Caki2 (cell line): ENCODE measurements around the gene TRPM5. TPM values are rescaled to one million over a fixed set of nuclear protein-coding genes. Genes with fewer than 3 reads are reported as not detected.

ENCODE experiments used
- DNase-seq: peaks from one replicate; pipeline ENCODE4 v3.0.0-alpha.2; 2015; ENCODE audit warnings: low read depth
- in situ Hi-C: cut with HindIII; loops from 2 replicates; pipeline ENCODE4 v1.10.0; 2016; ENCODE audit warnings: low sequenced_read_pairs, low pct_unique_long_range_greater_than_20kb, mixed read lengths
- total RNA-seq: library from RNA; depleted of rRNA; stranded (reverse); fragments of >200 nt; shearing (Covaris generic); gene quantifications from 2 replicates; pipeline ENCODE4 v1.2.3, GENCODE V29; 2014; ENCODE audit warnings: low replicate concordance

The TRPM5 gene
- total RNA-seq, 1 experiment from 2014 or later, result not detected

DNA sequence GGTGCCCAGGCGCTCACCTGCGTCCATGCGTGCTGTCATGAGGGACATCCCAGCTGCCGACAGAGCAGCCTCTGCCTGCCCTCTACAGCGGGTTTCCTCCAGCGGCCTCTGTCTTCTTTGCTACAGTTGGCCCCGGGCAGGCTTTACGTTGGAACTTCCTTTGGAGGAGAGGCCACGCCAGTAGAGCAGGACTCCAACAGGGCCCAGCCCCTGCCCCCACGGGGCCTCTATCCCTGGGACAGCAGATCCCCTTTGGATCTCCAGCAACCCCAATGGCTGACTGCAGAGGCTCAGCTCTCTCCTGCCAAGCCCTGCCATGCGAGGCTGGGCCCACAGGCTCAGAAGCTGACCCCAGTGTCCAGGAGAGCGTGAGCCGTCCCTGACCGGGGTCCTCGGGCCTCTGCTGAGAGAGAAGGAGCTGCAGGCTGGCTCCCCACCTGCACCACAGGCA is 12.1 kb downstream of the TRPM5 start:
- in situ Hi-C loops, result no loop called here
- no peak for DNase-seq

- DNase-seq, result no peak
- in situ Hi-C loops, result no loop called here
Observed at GRCh38 chr11:2431395-2431794, 12.9 kb downstream of the TRPM5 start.

GRCh38 chr11:2428322-2428795 is 16.0 kb downstream of the TRPM5 start:
- in situ Hi-C loops, result no loop called here
- DNase-seq, result peak; percentile 14

DNA sequence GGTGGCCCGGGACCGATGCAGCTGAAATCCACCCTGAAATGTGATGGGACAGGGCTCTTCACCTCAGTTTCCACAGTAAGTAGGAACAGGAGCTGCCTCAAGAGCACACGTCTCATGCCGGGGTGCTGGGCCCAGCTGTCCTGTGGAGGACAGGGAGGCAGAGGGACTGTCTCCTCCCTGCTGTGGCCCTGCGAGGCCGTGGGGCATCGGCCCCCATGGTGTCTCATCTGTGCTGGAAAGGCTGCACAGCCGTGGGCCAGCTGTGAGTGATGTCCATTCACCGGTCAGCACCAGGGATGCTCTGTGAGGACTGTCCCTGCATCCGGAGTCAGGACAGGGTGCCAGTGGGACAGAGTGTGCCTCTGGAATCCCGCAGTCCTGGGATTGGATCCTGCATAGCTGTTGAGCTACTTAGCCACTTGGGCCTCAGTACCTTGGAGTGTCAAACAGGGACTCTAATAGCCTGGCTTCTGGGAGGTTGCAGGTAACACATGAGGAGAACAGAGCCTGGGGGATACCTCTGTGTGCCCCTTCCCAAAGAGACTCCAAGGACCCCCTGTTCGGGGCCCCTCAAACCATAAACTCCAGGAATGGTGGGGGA is 16.5 kb downstream of the TRPM5 start:
- DNase-seq, result no peak
- in situ Hi-C loops, result no loop called here

DNA sequence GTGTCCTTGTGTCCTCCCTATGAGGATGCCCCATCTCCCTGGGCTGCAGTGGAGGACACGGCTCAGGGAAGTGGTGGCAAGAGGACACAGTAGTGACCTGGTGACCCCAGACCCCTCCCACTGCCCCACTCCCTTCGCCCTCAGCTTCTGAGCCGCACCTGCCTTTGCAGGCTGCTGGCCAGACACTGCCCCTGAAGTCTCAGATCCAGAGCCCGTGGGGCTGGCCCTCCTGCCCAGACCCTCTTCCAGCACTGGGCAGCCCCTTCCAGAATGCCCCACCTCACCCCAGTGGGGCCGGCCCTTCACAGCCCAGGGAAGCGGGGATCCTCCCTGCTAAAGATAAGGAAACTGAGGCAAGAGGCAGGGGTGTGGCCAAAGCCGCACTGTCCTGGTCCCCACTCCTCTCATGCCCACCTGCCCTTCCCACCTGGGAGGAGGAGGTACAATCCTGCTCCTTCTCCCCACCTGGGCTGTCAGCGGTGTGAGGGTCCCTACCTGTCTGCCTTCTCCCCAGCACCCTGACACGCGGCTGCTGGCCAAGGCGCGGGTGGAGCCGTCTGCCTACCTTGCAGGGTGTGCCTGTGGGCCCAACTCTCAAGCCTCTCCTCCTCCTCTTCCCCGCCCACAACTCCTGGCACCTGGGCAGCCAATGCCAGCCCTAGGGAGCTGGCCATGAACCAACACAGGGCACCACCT is 17.3 kb downstream of the TRPM5 start:
- no peak for DNase-seq
- in situ Hi-C loops, result no loop called here

DNA sequence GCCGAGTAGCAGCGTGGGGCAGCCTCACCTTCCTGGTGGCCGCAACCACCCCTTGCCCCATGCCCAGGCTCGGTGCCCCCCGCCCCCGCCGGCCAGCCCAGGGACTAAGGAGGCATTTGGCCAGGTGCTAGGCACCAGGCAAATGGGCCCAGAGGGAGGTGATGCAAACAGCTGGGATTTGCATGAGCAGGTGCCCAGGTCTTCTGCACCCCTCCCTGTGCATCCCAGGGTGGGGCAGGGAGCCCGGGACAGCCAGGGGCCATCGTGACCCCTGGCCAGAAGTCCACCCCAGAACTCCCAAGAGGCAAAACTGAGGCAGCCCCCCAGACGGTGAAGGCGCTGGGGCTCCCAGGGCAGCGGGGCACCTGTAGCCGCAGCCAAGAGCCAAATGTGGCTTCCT is 18.1 kb downstream of the TRPM5 start:
- DNase-seq, result no peak
- in situ Hi-C loops, result no loop called here

- DNase-seq, result no peak
- in situ Hi-C loops, result no loop called here
Observed at GRCh38 chr11:2425506-2425905, 18.8 kb downstream of the TRPM5 start.

GRCh38 chr11:2424811-2425495 is 19.4 kb downstream of the TRPM5 start:
- DNase-seq, result no peak
- in situ Hi-C loops, result no loop called here

DNA sequence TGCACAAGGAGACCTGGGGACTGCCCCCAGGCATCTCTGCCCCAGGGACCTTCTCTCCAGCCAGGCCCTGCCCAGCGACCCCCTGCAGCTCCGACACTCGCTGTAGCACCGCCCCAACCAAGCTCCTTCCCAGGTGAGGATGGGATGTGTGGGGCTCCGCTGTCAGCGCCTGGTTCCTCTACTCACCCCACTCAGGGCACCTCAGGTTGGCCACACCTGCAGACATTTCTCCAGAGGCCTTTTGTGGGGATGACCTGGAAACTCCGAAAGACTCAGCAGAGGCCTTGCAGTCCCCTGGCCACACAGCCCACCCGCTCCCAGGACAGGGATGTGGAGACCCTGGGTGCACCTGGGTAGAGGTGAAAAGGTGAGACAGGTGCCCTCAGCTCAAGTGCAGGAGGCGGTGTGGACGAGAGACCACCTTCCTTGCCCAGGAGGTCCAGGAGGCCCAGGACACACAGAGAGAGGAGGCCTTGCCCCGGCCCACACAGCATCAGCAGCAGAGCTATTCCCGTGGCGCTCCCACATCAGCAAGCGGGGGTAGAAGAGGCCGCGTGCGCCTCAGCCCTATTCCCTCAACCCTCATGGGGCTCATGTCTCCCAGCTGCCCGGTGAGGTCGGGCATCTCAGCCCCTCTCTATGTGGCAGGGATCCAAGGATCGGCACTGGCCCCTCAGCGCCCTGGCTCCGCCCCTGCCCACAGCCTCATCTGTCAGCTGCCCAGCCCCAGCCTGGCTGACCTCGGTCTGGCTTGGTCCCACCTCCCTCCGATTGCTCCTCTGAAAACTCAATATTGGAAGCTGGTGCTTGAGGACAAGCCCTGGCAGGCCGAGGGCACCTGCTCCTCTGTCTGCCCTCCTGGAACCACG is 20.9 kb downstream of the TRPM5 start:
- no peak for DNase-seq
- in situ Hi-C loops, result no loop called here

DNA sequence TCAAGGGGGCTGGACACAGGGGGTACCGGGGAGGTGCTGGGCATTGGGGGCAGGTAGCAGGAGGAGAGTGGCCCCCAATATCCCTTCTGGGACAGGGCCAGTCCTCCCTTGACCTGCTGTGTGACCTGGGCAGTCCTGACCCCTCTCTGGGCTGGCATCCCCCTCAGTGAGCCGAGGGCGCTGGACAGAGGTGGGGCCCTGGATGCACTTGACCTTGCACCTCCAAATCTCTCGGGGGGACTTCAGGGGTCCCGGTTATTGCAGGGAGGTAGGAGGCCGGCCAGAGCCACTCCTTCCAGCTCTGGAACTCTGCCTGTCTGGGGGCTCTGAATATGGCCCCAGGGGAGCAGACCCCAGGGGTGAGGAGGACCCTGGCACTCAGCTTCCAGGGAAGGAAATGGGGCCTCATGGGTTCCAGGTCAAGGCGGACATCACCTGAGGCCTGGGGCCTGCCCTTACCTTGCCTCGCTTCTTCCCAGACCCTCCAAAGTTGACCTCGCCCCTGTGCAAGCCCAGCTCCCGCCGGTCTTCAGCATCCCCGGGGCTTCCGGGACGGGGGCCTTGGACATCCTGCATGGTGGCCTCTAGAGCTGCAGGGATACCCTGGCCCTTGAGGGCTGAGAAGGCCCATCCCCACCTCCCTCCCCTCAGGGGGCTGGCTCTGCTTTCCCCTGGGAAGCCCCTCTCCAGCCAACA is 21.7 kb downstream of the TRPM5 start:
- in situ Hi-C loops, result no loop called here
- DNase-seq, result no peak

GRCh38 chr11:2421996-2422395 is 22.3 kb downstream of the TRPM5 start:
- in situ Hi-C loops, result no loop called here
- DNase-seq, result no peak

DNA sequence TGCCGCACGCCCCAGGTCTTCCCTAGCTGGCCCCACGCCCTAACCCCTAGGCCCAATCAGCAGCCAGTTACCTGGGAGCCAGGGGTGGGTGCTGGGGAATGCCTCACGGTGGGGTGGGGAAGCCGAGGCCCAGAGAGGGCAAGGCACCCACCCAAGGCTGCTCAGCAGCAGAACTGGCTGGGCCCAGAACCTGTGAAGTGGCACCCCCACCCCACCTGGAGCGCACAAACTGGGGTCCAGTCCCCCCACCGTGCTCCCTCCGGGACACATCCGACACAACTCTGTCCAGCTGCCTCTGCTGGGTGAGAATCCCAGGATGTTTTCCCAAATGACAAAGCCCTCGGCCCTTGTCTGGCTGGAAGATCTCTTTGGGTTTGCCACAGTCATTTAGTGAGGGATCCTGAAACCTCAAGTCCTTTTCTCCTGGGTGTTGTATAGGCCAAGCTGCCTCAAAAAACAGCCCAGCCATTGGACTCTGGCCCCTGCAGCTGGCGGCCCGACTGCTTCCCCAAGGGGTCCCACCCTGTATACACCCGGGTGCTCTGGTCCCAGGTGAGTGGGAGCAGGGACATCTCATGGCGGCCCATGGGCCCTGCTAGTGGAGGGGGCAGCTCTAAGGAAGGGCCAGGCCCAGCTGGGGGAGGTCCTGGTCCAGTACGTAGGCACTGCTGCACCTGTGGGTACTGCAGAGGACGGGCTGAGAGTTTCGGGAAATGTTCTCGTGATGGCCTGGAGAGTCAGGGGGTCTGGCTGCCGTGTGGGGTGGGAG is 22.9 kb downstream of the TRPM5 start:
- in situ Hi-C loops, result no loop called here
- DNase-seq, result no peak

- in situ Hi-C loops, result no loop called here
- peak; percentile 55 for DNase-seq
Observed at GRCh38 chr11:2420502-2421225, 23.6 kb downstream of the TRPM5 start.

- peak; percentile 33 for DNase-seq
- in situ Hi-C loops, result no loop called here
Observed at GRCh38 chr11:2419638-2420501, 24.4 kb downstream of the TRPM5 start.

DNA sequence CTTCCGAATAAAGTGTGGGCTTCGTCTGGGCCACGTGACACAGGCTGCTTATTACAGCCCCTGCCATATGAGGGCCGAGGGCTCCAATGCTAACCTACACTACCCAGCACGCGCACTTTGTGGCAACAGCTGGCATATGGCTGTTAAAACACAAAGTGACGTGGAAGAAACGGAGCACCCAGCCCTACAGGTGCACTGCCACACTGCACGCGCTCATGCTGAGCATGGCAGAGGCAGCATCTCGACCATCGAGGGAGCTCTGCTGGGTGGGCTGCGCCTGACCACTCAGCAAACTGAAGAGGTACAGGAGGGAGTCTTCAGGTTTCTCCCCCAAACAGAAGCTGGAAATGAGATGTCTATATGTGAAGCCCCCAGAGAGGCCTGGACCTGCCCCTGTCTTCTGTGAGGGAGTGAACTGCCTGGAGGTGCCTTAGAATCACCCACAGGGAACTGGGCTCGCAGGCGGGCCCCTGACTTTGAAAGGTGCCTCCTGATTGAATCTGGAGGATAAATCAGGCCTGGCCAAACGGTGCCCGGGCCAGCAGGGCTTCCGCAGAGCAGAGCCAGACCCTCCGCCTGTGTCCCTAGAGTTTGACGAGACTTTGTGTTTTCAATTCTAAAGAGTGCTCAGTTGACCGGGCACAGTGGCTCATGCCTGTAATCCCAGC is 25.5 kb downstream of the TRPM5 start:
- in situ Hi-C loops, result no loop called here
- DNase-seq, result no peak
